GM12878 (cell line): ENCODE data around the gene PTTG2. TPM values are rescaled to one million over a fixed set of nuclear protein-coding genes. Genes with fewer than 3 reads are reported as not detected.

Experiments used
- ATAC-seq: fragments of 200-7000 bp; cut with Tn5 transposase; 3 replicates; pipeline ENCODE4 v1.9.1; 2020; ENCODE audit warnings: mild to moderate bottlenecking, moderate library complexity
- BruUV-seq: library from RNA; stranded (reverse); fragments of 400-500 nt; replicated peaks from 2 replicates; lab custom pipeline; 2021; lab: Mats Ljungman, UMichigan
- CTCF ChIA-PET: fragments of 300-600 bp; sonication (Branson Sonifier 250); formaldehyde crosslinking; extraction: SDS; loops from one replicate; lab custom pipeline; 2021; ENCODE audit warnings: inconsistent platforms; lab: Yijun Ruan, JAX
- POLR2A ChIA-PET: fragments of 350-600 bp; formaldehyde crosslinking; extraction: SDS; loops from one replicate; lab custom pipeline; 2021; ENCODE audit warnings: inconsistent platforms; lab: Charles Lee
- RAD21 ChIA-PET: fragments of 300-600 bp; sonication (Branson Sonifier 250); formaldehyde crosslinking; loops from one replicate; lab custom pipeline; 2023; ENCODE audit warnings: antibody characterized with exemption; ENCODE audit not compliant: unreplicated experiment; lab: Charles Lee
- SMC1A ChIA-PET: fragments of 300-600 bp; sonication (Branson Sonifier 250); formaldehyde crosslinking; loops from one replicate; lab custom pipeline; 2023; ENCODE audit not compliant: unreplicated experiment, uncharacterized antibody; lab: Charles Lee
- DNase-seq: peaks from one replicate; pipeline ENCODE4 v3.0.0-alpha.2; 2011; ENCODE audit warnings: low read depth, low spot score
- FAIRE-seq: peaks from 3 replicates; lab custom pipeline; 2011; peaks lifted over from hg19 to GRCh38; lab: Jason Lieb, UNC
- H2AFZ ChIP-seq: 2 replicates; pipeline ENCODE4 v1.6.0; 2011; ENCODE audit warnings: low read depth, low read length, control low read depth; ENCODE audit not compliant: control insufficient read depth
- H3K27ac ChIP-seq: 2 replicates; pipeline ENCODE4 v1.5.1; 2011; ENCODE audit warnings: control low read depth; ENCODE audit not compliant: control insufficient read depth, insufficient read depth
- H3K27me3 ChIP-seq, 2 experiments: replicated peaks in 1 of 2; 2 replicates each; pipeline versions ENCODE4 v1.6.0 to v1.6.1; 2011; ENCODE audit warnings: low read length in 1 of 2; ENCODE audit not compliant: control insufficient read depth in 2 of 2, insufficient read depth in 2 of 2
- H3K36me3 ChIP-seq, 2 experiments: 2 replicates each; pipeline ENCODE4 v1.5.1; 2011; ENCODE audit warnings: low read length in 1 of 2; ENCODE audit not compliant: control insufficient read depth in 2 of 2, insufficient read depth in 2 of 2
- H3K4me1 ChIP-seq: 2 replicates; pipeline ENCODE4 v1.6.1; 2011; ENCODE audit warnings: mild to moderate bottlenecking, low read length, moderate library complexity, mixed read lengths; ENCODE audit not compliant: control insufficient read depth, insufficient read depth
- H3K4me2 ChIP-seq: 2 replicates; pipeline ENCODE4 v1.6.0; 2011; ENCODE audit warnings: control low read depth; ENCODE audit not compliant: control insufficient read depth, insufficient read depth
- H3K4me3 ChIP-seq: fragments of 200-600 bp; sonication (generic); 2 replicates; pipeline ENCODE4 v1.5.1; 2016
- H3K79me2 ChIP-seq: 2 replicates; pipeline ENCODE4 v1.6.0; 2011; ENCODE audit warnings: low read length; ENCODE audit not compliant: control insufficient read depth, insufficient read depth
- H3K9ac ChIP-seq: 2 replicates; pipeline ENCODE4 v1.8.0; 2011; ENCODE audit warnings: low read length, control low read depth, mixed read lengths; ENCODE audit not compliant: control insufficient read depth, insufficient read depth
- H3K9me3 ChIP-seq: replicated peaks from 3 replicates; pipeline ENCODE4 v1.5.1; 2011; ENCODE audit warnings: mild to moderate bottlenecking, low read length; ENCODE audit not compliant: control insufficient read depth, insufficient read depth
- H4K20me1 ChIP-seq: 2 replicates; pipeline ENCODE4 v1.6.0; 2011; ENCODE audit not compliant: control insufficient read depth, insufficient read depth
- CREM ChIP-seq: IDR thresholded peaks from 2 replicates; pipeline ENCODE4 v1.6.1; 2014; ENCODE audit warnings: antibody characterized with exemption, low read depth
- E2F8 ChIP-seq: fragments of 450-650 bp; IDR thresholded peaks from 2 replicates; pipeline ENCODE4 v1.6.1; 2018; ENCODE audit warnings: mild to moderate bottlenecking, low read depth, moderate library complexity; ENCODE audit not compliant: partially characterized antibody
- E4F1 ChIP-seq: fragments of 450-650 bp; IDR thresholded peaks from 2 replicates; pipeline ENCODE4 v1.6.1; 2018; ENCODE audit warnings: borderline replicate concordance, mild to moderate bottlenecking; ENCODE audit not compliant: partially characterized antibody
- FOXK2 ChIP-seq: fragments of 450-650 bp; IDR thresholded peaks from 2 replicates; pipeline ENCODE4 v1.6.1; 2017; ENCODE audit warnings: mild to moderate bottlenecking, moderate library complexity
- HDAC6 ChIP-seq: fragments of 200-600 bp; sonication (generic); IDR thresholded peaks from one replicate; pipeline ENCODE4 v1.8.0; 2017; ENCODE audit warnings: antibody characterized with exemption; ENCODE audit not compliant: unreplicated experiment
- HDGF ChIP-seq: fragments of 450-650 bp; IDR thresholded peaks from 2 replicates; pipeline ENCODE4 v1.6.1; 2016; ENCODE audit warnings: antibody characterized with exemption
- KAT2A ChIP-seq: conservative IDR thresholded peaks from 2 replicates; pipeline ENCODE4 v1.6.1; 2011; ENCODE audit warnings: low read depth, low read length; ENCODE audit not compliant: control insufficient read depth
- MEF2A ChIP-seq: IDR thresholded peaks from 2 replicates; pipeline ENCODE4 v1.6.1; 2011; ENCODE audit warnings: low read depth, mild to moderate bottlenecking, low read length, moderate library complexity; ENCODE audit not compliant: insufficient read depth
- PAX5 ChIP-seq: IDR thresholded peaks from 2 replicates; pipeline ENCODE4 v1.6.1; 2011; ENCODE audit warnings: low read depth, low read length, borderline replicate concordance
- TAF1 ChIP-seq: IDR thresholded peaks from 2 replicates; pipeline ENCODE4 v1.6.1; 2011; ENCODE audit warnings: mild to moderate bottlenecking, low read depth, low read length, borderline replicate concordance
- TBL1XR1 ChIP-seq: IDR thresholded peaks from 2 replicates; pipeline ENCODE4 v1.6.1; 2012; ENCODE audit warnings: low read depth, low read length, improper control_type of control experiment
- ZSCAN29 ChIP-seq: fragments of 450-650 bp; IDR thresholded peaks from 2 replicates; pipeline ENCODE4 v1.6.1; 2017; ENCODE audit warnings: mild to moderate bottlenecking, moderate library complexity
- WGBS: methylation state at CpG from one replicate; pipeline ENCODE4 v1.1.6; 2016; ENCODE audit warnings: low lambda C conversion rate; ENCODE audit not compliant: insufficient replicate concordance, insufficient coverage; ENCODE audit errors: missing lambda C conversion rate; 5-methylcytosine and 5-hydroxymethylcytosine counted together
- in situ Hi-C: fragments of 300-500 bp; cut with MboI; formaldehyde crosslinking; loops from 9 replicates; pipeline ENCODE4 v1.14.3; 2018; ENCODE audit warnings: mixed read lengths
- intact Hi-C: fragments of 100-400 bp; cut with micrococcal nuclease; formaldehyde crosslinking; loops from one replicate; pipeline ENCODE4 v1.14.2; 2022; ENCODE audit not compliant: unreplicated experiment
- polyA plus RNA-seq, 11 experiments: library from polyadenylated mRNA; depleted of rRNA in 4 of 11; unstranded in 6 of 11; stranded (reverse) in 5 of 11; fragments of >200 nt; fragmentation: Nextera tagmentation in 4 of 11; fragmentation: Illumina TruSeq in 1 of 11; extraction: Ambion mirVana in 4 of 11; extraction: Trizol in 1 of 11; gene quantifications; 1 replicate in 1 of 11; 2 replicates in 10 of 11; pipeline versions ENCODE4 v1.2.1 to v1.2.3, GENCODE V29; 2011 to 2016; ENCODE audit warnings: inconsistent platforms in 2 of 11, missing spikeins in 2 of 11, low read depth in 1 of 11
- total RNA-seq, 4 experiments: library from RNA; depleted of rRNA in 3 of 4; stranded (reverse); fragments of >200 nt in 3 of 4; fragmentation: Illumina TruSeq in 1 of 4; extraction: Trizol in 1 of 4; gene quantifications; 2 replicates each; pipeline versions ENCODE4 v1.2.1 to v1.2.3, GENCODE V29; 2013 to 2021

The PTTG2 gene
- total and polyA plus RNA-seq, 10 of the 15 experiments (the other 5 are each of a cell fraction or from before 2014, with no cell fraction given): 0.09 to 0.54 (median 0.39) TPM; not detected in 4

- ChIA-PET CTCF (interaction anchor here (1.0 to 1.2 kb wide), 2 partner anchors 12 to 204 kb away, joined by 3 to 6 read pairs; no protein-coding TSS in a partner anchor), SMC1A (interaction anchor here (1.0 to 1.7 kb wide), 4 partner anchors 11 to 263 kb away, joined by 3 to 4 read pairs (median 4); no protein-coding TSS in a partner anchor), RAD21 (no interaction called here), POLR2A (no interaction called here)
- in situ Hi-C loops: no loop called here
- BruUV-seq: no TSS peak
- Histone ChIP-seq H4K20me1 (no peaks in the 10 kb centered on the region), H3K4me3 (no peak overlapping the region), H3K4me2 (no peak overlapping the region), H3K27me3 (no peaks in the 10 kb centered on the region), H2AFZ (no peak overlapping the region), H3K27ac (no peak overlapping the region), H3K79me2 (no peaks in the 10 kb centered on the region; the same call in none of the 2 replicates), H3K4me1 (no peaks in the 10 kb centered on the region; the same call in 1 of the 2 replicates), H3K9me3 (no peaks in the 10 kb centered on the region), H3K9ac (no peak overlapping the region), H3K36me3 (0 out of 4 replicates have a peak, but pooled peaks cover 0 to 3% of the 10 kb centered on the region in 2 experiments)
- 46% methylated on average over 3 of the region's 3 CpGs for WGBS
- TF ChIP-seq PAX5 (no peak), KAT2A (no peak), E4F1 (no peak), CREM (no peak), E2F8 (no peak), FOXK2 (no peak), ZSCAN29 (no peak), HDGF (no peak), TAF1 (no peak), MEF2A (no peak), TBL1XR1 (no peak), HDAC6 (no peak)
- ATAC-seq (no peak), DNase-seq (no peak), FAIRE-seq (no peak)
- intact Hi-C loops: no loop called here
These were observed 45.4 kb downstream of the PTTG2 start for GRCh38 chr4:38005637-38006036.
